BLaER1 treated with 17β-estradiol and CSF1 and Interleukin-3, amounts not matched to agents 10 nM and 100 nM (cell line): Measurements from ENCODE around the gene ABCC4.
"Not testable (repeated sequence)": the region's sequence is repeated elsewhere in the genome, so short reads cannot be mapped to it uniquely, and the experiment has no call there.

Source experiments
- H3K27ac ChIP-seq, 11 experiments: shearing (Covaris generic); formaldehyde crosslinking; 2 replicates each; pipeline ENCODE4 v1.8.1; 2022
- H3K27me3 ChIP-seq, 11 experiments: shearing (Covaris generic); formaldehyde crosslinking; 2 replicates each; pipeline ENCODE4 v1.8.1; 2022
- H3K36me3 ChIP-seq, 11 experiments: shearing (Covaris generic); formaldehyde crosslinking; 2 replicates each; pipeline ENCODE4 v1.8.1; 2022
- H3K4me1 ChIP-seq, 10 experiments: shearing (Covaris generic); formaldehyde crosslinking; 2 replicates each; pipeline ENCODE4 v1.8.1; 2022
- H3K4me2 ChIP-seq, 11 experiments: shearing (Covaris generic); formaldehyde crosslinking; 2 replicates each; pipeline ENCODE4 v1.8.1; 2022
- H3K4me3 ChIP-seq, 10 experiments: shearing (Covaris generic); formaldehyde crosslinking; 2 replicates each; pipeline ENCODE4 v1.8.1; 2022
- H3K9ac ChIP-seq, 11 experiments: shearing (Covaris generic); formaldehyde crosslinking; 2 replicates each; pipeline ENCODE4 v1.8.1; 2022
- H3K9me3 ChIP-seq, 11 experiments: shearing (Covaris generic); formaldehyde crosslinking; replicated peaks in 1 of 11; 2 replicates each; pipeline ENCODE4 v1.8.1; 2022
- H4K20me1 ChIP-seq, 11 experiments: shearing (Covaris generic); formaldehyde crosslinking; 2 replicates each; pipeline ENCODE4 v1.8.1; 2022
- Cebpa-rat ChIP-seq, 11 experiments: shearing (Covaris generic); IDR thresholded peaks; 2 replicates each; pipeline ENCODE4 v1.8.1; 2022

ABCC4 gene

DNA sequence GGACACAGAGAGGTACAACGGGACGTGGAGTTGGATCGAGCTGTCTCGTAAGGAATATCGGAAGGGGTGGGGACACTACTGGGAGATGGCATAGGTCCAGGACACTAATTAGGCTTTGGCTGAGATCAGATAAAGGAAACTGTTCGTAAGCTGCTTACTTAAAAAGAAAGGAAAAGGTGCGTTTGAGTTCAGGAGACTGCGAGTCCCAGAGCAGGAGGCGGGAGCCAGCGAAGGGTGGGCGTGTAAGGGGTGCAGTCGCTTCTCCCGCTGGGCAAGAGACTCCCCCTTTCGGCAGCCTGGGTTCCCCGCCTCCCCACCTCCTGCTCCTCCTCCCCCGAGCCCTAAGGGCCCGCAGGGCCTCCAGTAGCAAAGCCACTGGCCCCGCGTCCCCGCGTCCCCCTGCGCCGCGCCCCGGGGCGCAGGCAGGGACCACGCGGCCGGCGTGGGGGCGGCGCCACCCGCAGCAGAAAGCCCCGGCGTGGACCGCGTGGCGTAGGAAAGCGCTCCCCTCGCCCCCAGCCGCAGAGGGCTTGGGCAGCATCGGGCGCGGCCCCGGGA lies 547 bp downstream of the ABCC4 start:
- H3K4me2 ChIP-seq = peak overlapping the region; percentile 68 to 96 (median 91)
- peak overlapping the region; percentile 73 to 95 (median 90) for H3K4me3 ChIP-seq
- H3K9me3 ChIP-seq = peaks cover 0 to 2% (median under 1%) of the 10 kb centered on the region in 11 experiments; a peak in 4 of 22 replicates
- no peaks in the 10 kb centered on the region for H3K27me3 ChIP-seq
- peak overlapping the region; percentile 77 to 96 (median 88) for H3K9ac ChIP-seq
- no peak for TF ChIP-seq Cebpa-rat (IDR thresholded peaks at IDR 0.05)
- H4K20me1 ChIP-seq = peaks cover 0 to 48% (median 31%) of the 10 kb centered on the region in 11 experiments; a peak in 13 of 22 replicates
- H3K4me1 ChIP-seq = peaks cover 9 to 41% (median 30%) of the 10 kb centered on the region in 10 experiments; a peak in 19 of 20 replicates
- peak overlapping the region; percentile 6 to 91 (median 87); a peak in 21 of 22 replicates for H3K27ac ChIP-seq
- no peaks in the 10 kb centered on the region; a peak in 2 of 22 replicates for H3K36me3 ChIP-seq

DNA sequence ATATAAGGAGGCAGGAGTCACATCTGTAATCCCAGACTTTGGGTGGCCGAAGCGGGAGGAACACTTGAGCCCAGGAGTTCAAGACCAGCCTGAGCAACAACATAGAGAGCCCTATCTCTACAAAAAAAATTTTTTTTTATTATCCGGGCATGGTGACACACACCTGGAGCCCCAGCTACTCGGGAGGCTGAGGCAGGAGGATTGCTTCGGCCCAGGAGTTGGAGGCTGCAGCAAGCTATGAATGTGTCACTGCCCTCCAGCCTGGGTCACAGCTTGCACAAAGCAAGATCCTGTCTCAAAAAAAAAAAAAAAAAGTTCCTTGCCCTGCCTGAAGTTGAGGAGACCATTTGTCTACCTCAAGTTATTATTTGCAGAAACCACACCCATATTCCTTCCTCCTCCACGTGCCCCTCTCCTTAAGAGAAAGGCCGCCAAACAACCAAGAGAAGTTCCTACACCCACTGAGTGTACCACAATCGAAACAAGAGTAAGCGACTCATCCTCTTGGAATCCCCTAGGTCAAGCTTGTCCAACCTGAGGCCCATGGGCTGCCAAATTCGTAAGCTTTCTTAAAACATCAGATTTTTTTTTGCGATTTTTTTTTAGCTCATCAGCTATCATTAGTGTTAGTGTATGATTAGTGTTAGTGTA lies 2.2 kb downstream of the ABCC4 start:
- TF ChIP-seq Cebpa-rat (IDR thresholded peaks at IDR 0.05) = no peak
- no peaks in the 10 kb centered on the region for H3K9me3 ChIP-seq
- peaks cover 9 to 58% (median 34%) of the 10 kb centered on the region in 10 experiments; a peak in 19 of 20 replicates for H3K4me1 ChIP-seq
- no peak overlapping the region for H3K27ac ChIP-seq
- no peak overlapping the region for H3K4me3 ChIP-seq
- peak overlapping the region in 10 of 11 experiments; percentile 68 to 96 (median 91); a peak in 15 of 22 replicates for H3K4me2 ChIP-seq
- no peak overlapping the region for H3K9ac ChIP-seq
- H3K36me3 ChIP-seq = peaks cover 0 to 12% (median 5%) of the 10 kb centered on the region in 11 experiments; a peak in 6 of 22 replicates
- H4K20me1 ChIP-seq = peaks cover 0 to 64% (median 34%) of the 10 kb centered on the region in 11 experiments; a peak in 13 of 22 replicates
- no peaks in the 10 kb centered on the region for H3K27me3 ChIP-seq

DNA sequence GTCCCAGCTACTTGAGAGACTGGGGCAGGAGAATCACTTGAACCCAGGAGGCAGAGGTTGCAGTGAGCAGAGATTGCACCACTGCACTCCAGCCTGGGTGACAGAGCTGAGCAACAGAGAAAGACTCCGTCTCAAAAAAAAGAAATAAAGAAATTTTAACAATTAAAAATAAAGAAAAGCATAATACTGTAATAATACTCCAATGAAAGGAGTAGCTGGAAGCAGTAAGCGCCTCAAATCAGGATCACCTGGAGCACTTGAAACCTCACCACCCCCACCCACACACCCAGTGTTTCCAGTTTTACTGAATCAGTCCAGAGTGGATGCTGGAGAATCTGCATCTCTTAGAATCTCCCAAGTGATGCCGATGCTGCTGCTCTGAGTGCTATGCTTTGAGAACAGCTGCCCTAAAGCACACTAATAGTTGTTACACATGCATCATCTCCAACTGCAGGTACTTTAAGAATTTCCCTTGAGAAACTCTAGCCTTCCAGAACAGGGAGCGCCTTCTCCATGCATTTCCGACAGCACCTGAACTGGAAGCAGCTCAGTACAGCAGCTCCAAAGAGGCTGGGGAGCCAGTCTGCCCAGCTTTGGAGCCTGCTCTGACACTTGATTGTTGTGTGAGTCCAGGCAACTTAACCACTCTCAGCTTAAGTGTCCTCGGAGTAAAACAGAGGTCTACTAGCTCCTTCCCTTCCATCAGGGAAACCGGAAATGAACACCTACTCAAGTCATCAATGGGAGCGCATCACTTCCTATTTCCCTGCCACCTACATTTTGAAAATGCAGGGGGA lies 2.9 kb downstream of the ABCC4 start:
- no peaks in the 10 kb centered on the region for H3K9me3 ChIP-seq
- no peaks in the 10 kb centered on the region for H3K27me3 ChIP-seq
- H3K4me3 ChIP-seq = no peak overlapping the region
- no peak for TF ChIP-seq Cebpa-rat (IDR thresholded peaks at IDR 0.05)
- peaks cover 9 to 59% (median 34%) of the 10 kb centered on the region in 10 experiments; a peak in 19 of 20 replicates for H3K4me1 ChIP-seq
- peak overlapping the region in 3 of 11 experiments; percentile 91 to 94 (median 93); a peak in 4 of 22 replicates for H3K4me2 ChIP-seq
- peaks cover 0 to 17% (median 6%) of the 10 kb centered on the region in 11 experiments; a peak in 7 of 22 replicates for H3K36me3 ChIP-seq
- no peak overlapping the region for H3K27ac ChIP-seq
- H3K9ac ChIP-seq = no peak overlapping the region
- peaks cover 0 to 72% (median 34%) of the 10 kb centered on the region in 11 experiments; a peak in 13 of 22 replicates for H4K20me1 ChIP-seq

DNA sequence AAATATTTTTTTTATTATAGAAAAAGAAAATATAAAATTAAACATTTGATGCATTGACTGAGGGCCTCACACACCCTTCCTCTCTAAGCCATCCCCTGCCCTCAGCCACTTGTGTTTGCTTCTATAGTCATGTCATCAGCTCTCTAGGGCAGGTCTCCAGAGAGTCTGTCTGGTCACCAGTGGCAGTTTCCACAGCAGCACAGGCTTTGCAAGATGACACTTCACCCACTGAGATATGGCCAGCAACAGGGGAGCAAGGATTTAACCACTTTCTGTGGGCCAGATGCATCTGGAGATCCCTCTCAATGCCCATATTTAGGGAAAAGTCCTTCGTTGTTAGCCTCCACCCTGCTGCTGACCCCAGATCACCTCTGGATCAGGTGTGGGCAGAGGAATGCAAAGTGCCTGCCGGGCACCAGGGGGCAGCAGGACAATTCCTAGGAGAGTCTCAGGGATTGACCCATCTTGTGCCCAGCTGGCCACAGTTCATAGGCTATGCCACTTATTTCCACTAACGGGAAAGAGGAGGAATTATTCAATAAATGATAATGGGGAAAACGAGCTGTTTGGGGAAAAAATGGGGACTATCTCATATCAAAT lies 4.8 kb downstream of the ABCC4 start:
- Histone ChIP-seq H3K4me3 (no peak overlapping the region), H3K27ac (no peak overlapping the region)

GRCh38 chr13:95295026-95295425 lies 6.2 kb downstream of the ABCC4 start:
- Histone ChIP-seq H3K4me2 (peak overlapping the region in 3 of 11 experiments; percentile 49 to 53 (median 52); a peak in 6 of 22 replicates), H3K36me3 (peaks cover 0 to 46% (median 21%) of the 10 kb centered on the region in 11 experiments; a peak in 18 of 22 replicates)

More for the DNA sequence above, 4.8 kb downstream of the ABCC4 start:
- peaks cover 0 to 16% (median 0%) of the 10 kb centered on the region in 11 experiments; a peak in 5 of 22 replicates for H3K9me3 ChIP-seq
- no peak overlapping the region for H3K4me2 ChIP-seq
- H3K27me3 ChIP-seq = no peaks in the 10 kb centered on the region
- no peak for TF ChIP-seq Cebpa-rat (IDR thresholded peaks at IDR 0.05)
- peaks cover 0 to 91% (median 34%) of the 10 kb centered on the region in 11 experiments; a peak in 14 of 22 replicates for H4K20me1 ChIP-seq
- H3K36me3 ChIP-seq = peaks cover 0 to 35% (median 21%) of the 10 kb centered on the region in 11 experiments; a peak in 18 of 22 replicates
- H3K4me1 ChIP-seq = peaks cover 9 to 46% (median 22%) of the 10 kb centered on the region in 10 experiments; a peak in 19 of 20 replicates
- no peak overlapping the region for H3K9ac ChIP-seq

DNA sequence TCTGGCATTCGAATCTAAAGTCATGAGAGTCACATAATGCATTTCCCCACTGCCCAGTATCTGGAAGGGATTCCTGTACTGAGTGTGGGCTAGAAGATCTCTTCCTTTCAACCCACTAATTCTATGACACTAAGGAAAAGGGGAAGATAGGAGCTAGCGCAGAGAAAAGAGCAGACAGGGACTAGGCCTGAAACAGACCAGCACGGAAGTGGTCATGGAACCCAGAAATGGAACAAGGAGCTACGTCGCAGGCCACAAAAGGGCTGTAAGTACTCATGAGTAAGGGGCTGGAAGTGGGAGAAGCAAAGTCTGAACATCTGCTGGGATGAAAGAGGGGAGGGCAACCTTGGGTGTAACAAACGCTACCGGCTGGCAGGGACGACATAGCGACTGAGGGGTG lies 8.6 kb downstream of the ABCC4 start:
- Histone ChIP-seq H3K27ac (no peak overlapping the region; a peak in 1 of 22 replicates), H3K4me2 (no peak overlapping the region), H3K9ac (no peak overlapping the region)

More at GRCh38 chr13:95295026-95295425, 6.2 kb downstream of the ABCC4 start:
- TF ChIP-seq Cebpa-rat (IDR thresholded peaks at IDR 0.05) = no peak
- Histone ChIP-seq H4K20me1 (peaks cover 0 to 100% (median 34%) of the 10 kb centered on the region in 11 experiments; a peak in 14 of 22 replicates), H3K4me3 (no peak overlapping the region), H3K4me1 (peaks cover 3 to 40% (median 16%) of the 10 kb centered on the region in 10 experiments; a peak in 19 of 20 replicates), H3K9ac (no peak overlapping the region), H3K27ac (no peak overlapping the region), H3K27me3 (no peaks in the 10 kb centered on the region), H3K9me3 (peaks cover 0 to 17% (median 0%) of the 10 kb centered on the region in 11 experiments; a peak in 5 of 22 replicates)

GRCh38 chr13:95289901-95290300 lies 11.3 kb downstream of the ABCC4 start:
- H3K27me3 ChIP-seq, H3K9ac ChIP-seq, H3K4me2 ChIP-seq, H3K27ac ChIP-seq, H3K4me3 ChIP-seq: not testable (repeated sequence)
- Histone ChIP-seq H4K20me1 (peaks cover 0 to 100% (median 9%) of the 10 kb centered on the region in 11 experiments; a peak in 14 of 22 replicates), H3K9me3 (peaks cover 0 to 17% (median 0%) of the 10 kb centered on the region in 11 experiments; a peak in 5 of 22 replicates), H3K36me3 (peaks cover 0 to 49% (median 21%) of the 10 kb centered on the region in 11 experiments; a peak in 18 of 22 replicates), H3K4me1 (peaks cover 10 to 53% (median 19%) of the 10 kb centered on the region in 10 experiments; a peak in 19 of 20 replicates)

More for the DNA sequence above, 8.6 kb downstream of the ABCC4 start:
- peaks cover 0 to 17% (median 0%) of the 10 kb centered on the region in 11 experiments; a peak in 5 of 22 replicates for H3K9me3 ChIP-seq
- no peaks in the 10 kb centered on the region for H3K27me3 ChIP-seq
- peaks cover 0 to 100% (median 18%) of the 10 kb centered on the region in 11 experiments; a peak in 14 of 22 replicates for H4K20me1 ChIP-seq
- H3K4me3 ChIP-seq = no peak overlapping the region
- TF ChIP-seq Cebpa-rat (IDR thresholded peaks at IDR 0.05) = no peak
- peaks cover 0 to 53% (median 22%) of the 10 kb centered on the region in 11 experiments; a peak in 18 of 22 replicates for H3K36me3 ChIP-seq
- H3K4me1 ChIP-seq = peaks cover 0 to 35% (median 0%) of the 10 kb centered on the region in 10 experiments; a peak in 8 of 20 replicates

DNA sequence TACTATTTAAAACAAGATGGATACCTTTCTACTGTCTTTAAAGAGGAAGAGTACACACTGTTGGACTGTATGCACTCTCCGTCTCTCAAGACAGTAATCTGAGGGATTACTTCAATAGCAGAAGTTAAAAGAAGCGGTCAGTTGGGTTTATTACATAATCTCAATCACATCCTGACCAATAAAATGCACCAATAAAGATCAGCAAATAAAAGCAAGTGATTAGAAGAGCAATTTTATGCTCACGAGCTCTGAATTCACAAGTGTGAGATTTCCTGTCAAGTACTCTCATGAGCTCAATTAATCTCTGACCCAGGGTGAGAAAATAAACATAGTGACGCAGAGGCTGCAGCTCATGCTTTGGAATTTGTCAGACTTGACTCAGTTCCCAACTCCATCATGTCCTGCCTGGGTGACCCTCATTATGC lies 12.2 kb downstream of the ABCC4 start:
- Histone ChIP-seq H3K9me3 (peaks cover 0 to 17% (median 0%) of the 10 kb centered on the region in 11 experiments; a peak in 5 of 22 replicates), H3K4me3 (no peak overlapping the region), H3K27ac (no peak overlapping the region), H3K4me2 (peak overlapping the region in 2 of 11 experiments; percentile 7 to 9; a peak in 1 of 22 replicates), H3K4me1 (peaks cover 10 to 50% (median 22%) of the 10 kb centered on the region in 10 experiments; a peak in 19 of 20 replicates), H3K27me3 (no peaks in the 10 kb centered on the region), H3K9ac (no peak overlapping the region), H4K20me1 (peaks cover 0 to 100% (median 9%) of the 10 kb centered on the region in 11 experiments; a peak in 14 of 22 replicates), H3K36me3 (peaks cover 0 to 41% (median 21%) of the 10 kb centered on the region in 11 experiments; a peak in 18 of 22 replicates)
- TF ChIP-seq Cebpa-rat (IDR thresholded peaks at IDR 0.05) = no peak
